Upper lobe of left lung (tissue), 6 donors: Measurements from ENCODE around the gene ZNF608. TPM values are rescaled to one million over a fixed set of nuclear protein-coding genes. Genes with fewer than 3 reads are reported as not detected.
A peak's percentile ranks its signal among the peaks of the same experiment; 100 is the strongest.

ENCODE experiments used
- ATAC-seq, 2 donors: fragments of 200-7000 bp; cut with Tn5 transposase; one replicate each; pipeline ENCODE4 v1.9.1; 2022; ENCODE audit warnings: mild to moderate bottlenecking in 2 of 2, moderate library complexity in 2 of 2; ENCODE audit not compliant: low FRiP score in 2 of 2
- DNase-seq, 2 donors: peaks; one replicate each; pipeline ENCODE4 v3.0.0-alpha.2; 2019 to 2020
- H3K27ac ChIP-seq, 4 donors: fragments of 200-600 bp; sonication (generic); one replicate each; pipeline ENCODE4 v1.5.1; 2016 to 2019
- H3K27me3 ChIP-seq, 4 donors: fragments of 200-600 bp; sonication (generic); one replicate each; pipeline ENCODE4 v1.5.1; 2017 to 2019
- H3K36me3 ChIP-seq, 4 donors: fragments of 200-600 bp; sonication (generic); one replicate each; pipeline ENCODE4 v1.5.1; 2016 to 2019
- H3K4me1 ChIP-seq, 4 donors: fragments of 200-600 bp; sonication (generic); one replicate each; pipeline ENCODE4 v1.5.1; 2018 to 2019
- H3K4me3 ChIP-seq, 4 donors: fragments of 200-600 bp; sonication (generic); one replicate each; pipeline ENCODE4 v1.5.1; 2017 to 2019; ENCODE audit warnings: mild to moderate bottlenecking in 2 of 4, moderate library complexity in 1 of 4
- H3K9me3 ChIP-seq, 4 donors: fragments of 200-600 bp; sonication (generic); one replicate each; pipeline ENCODE4 v1.5.1; 2018 to 2019
- EP300 ChIP-seq, 4 donors: sonication (generic); formaldehyde crosslinking; IDR thresholded peaks; one replicate each; pipeline ENCODE4 v1.5.1; 2017; ENCODE audit warnings: antibody characterized with exemption in 4 of 4, control low read depth in 2 of 4
- POLR2A ChIP-seq, 4 donors: fragments of 450-650 bp; IDR thresholded peaks; one replicate each; pipeline ENCODE4 v1.5.1; 2016 to 2017; ENCODE audit warnings: antibody characterized with exemption in 4 of 4, mild to moderate bottlenecking in 2 of 4
- POLR2AphosphoS5 ChIP-seq, 2 donors: sonication (generic); formaldehyde crosslinking; IDR thresholded peaks; one replicate each; pipeline ENCODE4 v1.5.1; 2017; ENCODE audit warnings: antibody characterized with exemption in 2 of 2
- WGBS, 2 donors: methylation state at CpG; one replicate each; pipeline ENCODE4 v1.1.5; 2017 to 2018; 5-methylcytosine and 5-hydroxymethylcytosine counted together
- total RNA-seq, 6 donors: library from RNA; depleted of rRNA in 4 of 6; stranded (reverse); fragments of >200 nt in 4 of 6; gene quantifications; one replicate each; pipeline versions ENCODE4 v1.1.0 to v1.2.1, GENCODE V29; 2016 to 2021
- TF ChIP-seq, protein P1 (sequence below), 6 experiments: fragments of 450-650 bp in 4 of 6; fragments of 200-600 bp in 2 of 6; sonication (generic) in 2 of 6; IDR thresholded peaks; one replicate each; pipeline ENCODE4 v1.5.1; 2016 to 2019; ENCODE audit warnings: antibody characterized with exemption in 6 of 6
- donor health status: DM: no; HTN: no; CAD: no; lungs with moderate emphysema.
- donor health status: DM: no; HTN: yes; CAD: no; lungs with severe emphysema.

The ZNF608 gene
- total RNA-seq, 6 donors from 2014 or later: 21.8 to 54.9 (median 41.7) TPM

DNA sequence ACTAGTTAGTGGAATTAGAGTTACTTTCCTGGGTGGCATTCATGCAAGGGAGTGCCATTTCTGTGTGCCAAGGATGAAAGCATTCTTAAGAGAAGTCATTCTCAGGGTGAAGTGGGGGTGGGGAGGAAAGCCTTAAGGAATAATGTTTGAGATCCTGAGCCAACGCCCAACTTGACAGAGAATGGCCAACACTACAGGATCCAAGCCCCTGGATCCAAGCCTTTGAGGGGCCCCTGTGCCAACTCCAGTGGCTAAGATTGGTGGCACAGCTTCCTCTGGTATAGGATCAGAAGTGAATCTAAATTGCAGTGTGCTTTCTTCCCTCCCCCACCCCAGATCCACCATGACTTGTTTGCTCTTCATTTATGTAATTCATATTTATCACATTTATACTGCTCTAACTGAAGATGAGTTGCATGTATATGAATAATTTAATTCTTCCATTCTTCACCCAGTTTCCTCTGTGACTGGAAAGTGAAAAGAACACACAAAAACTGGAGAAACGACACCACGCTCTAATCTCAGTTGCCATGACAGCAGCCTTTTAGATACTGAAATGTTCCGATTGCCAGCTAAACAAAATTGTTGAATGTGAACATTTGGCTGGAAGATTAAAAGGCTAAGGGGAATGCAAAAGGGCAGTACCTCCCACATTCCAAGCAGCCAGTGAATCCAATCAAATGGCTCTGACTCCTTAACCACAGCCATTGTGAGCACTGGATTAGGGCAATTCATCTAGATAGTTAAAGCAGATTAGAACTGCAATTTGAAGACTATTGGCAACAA lies 4.5 kb downstream of the ZNF608 start:
- Histone ChIP-seq H3K27me3 (no peaks in the 10 kb centered on the region), H3K27ac (peak overlapping the region; percentile 81 to 96 (median 91)), H3K4me1 (peaks cover 18 to 52% (median 39%) of the 10 kb centered on the region in 4 donors), H3K9me3 (no peaks in the 10 kb centered on the region), H3K4me3 (peak overlapping the region in 3 of 4 donors; percentile 55 to 66 (median 65)), H3K36me3 (no peaks in the 10 kb centered on the region)
- ATAC-seq (peak; percentile 55 to 86), DNase-seq (peak in 1 of 2 donors; percentile 31)
- 29 to 31% methylated on average over 4 of the region's 4 CpGs for WGBS, 2 donors
- TF ChIP-seq POLR2AphosphoS5 (IDR thresholded peaks at IDR 0.05) (peak in 1 of 2 donors; percentile 27), EP300 (IDR thresholded peaks at IDR 0.05) (no peak)
- TF ChIP-seq, protein P1, sequence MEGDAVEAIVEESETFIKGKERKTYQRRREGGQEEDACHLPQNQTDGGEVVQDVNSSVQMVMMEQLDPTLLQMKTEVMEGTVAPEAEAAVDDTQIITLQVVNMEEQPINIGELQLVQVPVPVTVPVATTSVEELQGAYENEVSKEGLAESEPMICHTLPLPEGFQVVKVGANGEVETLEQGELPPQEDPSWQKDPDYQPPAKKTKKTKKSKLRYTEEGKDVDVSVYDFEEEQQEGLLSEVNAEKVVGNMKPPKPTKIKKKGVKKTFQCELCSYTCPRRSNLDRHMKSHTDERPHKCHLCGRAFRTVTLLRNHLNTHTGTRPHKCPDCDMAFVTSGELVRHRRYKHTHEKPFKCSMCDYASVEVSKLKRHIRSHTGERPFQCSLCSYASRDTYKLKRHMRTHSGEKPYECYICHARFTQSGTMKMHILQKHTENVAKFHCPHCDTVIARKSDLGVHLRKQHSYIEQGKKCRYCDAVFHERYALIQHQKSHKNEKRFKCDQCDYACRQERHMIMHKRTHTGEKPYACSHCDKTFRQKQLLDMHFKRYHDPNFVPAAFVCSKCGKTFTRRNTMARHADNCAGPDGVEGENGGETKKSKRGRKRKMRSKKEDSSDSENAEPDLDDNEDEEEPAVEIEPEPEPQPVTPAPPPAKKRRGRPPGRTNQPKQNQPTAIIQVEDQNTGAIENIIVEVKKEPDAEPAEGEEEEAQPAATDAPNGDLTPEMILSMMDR (IDR thresholded peaks at IDR 0.05): peak in 1 of 6 experiments; percentile 3

DNA sequence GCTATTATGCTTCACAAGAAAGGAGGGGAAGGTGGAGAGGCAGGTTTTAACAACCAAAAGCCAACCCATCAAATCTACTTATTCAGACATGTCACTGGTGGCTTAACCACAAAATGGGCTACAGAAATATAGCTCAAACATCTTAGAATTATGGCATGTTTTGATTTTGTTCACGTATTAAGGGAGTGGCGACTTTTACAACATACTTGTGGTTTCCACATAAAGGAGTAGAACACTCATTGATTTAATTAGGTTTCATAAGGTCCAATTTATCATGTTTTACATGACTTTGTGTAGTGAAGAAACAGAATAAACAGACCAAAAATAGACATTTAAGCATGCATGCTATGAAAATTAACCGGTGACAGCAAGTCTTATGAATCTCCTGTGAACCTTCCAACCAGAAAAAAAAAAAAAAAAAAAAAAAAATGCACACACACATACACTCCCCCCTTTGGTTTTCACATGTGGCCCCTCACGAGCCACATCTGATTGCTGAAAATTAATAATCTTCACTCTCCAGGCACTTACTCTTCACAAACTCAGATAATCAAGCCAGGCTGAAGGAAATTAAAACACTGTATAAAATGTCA lies 5.4 kb downstream of the ZNF608 start:
- no peaks in the 10 kb centered on the region for H3K27me3 ChIP-seq
- 32 to 52% methylated on average over 4 of the region's 4 CpGs for WGBS, 2 donors
- ATAC-seq (no peak), DNase-seq (no peak)
- H3K9me3 ChIP-seq: no peaks in the 10 kb centered on the region
- H3K4me3 ChIP-seq: no peak overlapping the region
- TF ChIP-seq, protein P1 (IDR thresholded peaks at IDR 0.05): no peak
- TF ChIP-seq EP300 (IDR thresholded peaks at IDR 0.05): no peak
- TF ChIP-seq POLR2AphosphoS5 (IDR thresholded peaks at IDR 0.05): no peak
- TF ChIP-seq POLR2A (IDR thresholded peaks at IDR 0.05): no peak
- H3K4me1 ChIP-seq: peaks cover 25 to 61% (median 44%) of the 10 kb centered on the region in 4 donors
- H3K36me3 ChIP-seq: no peaks in the 10 kb centered on the region
- peak overlapping the region; percentile 21 to 96 (median 91) for H3K27ac ChIP-seq

DNA sequence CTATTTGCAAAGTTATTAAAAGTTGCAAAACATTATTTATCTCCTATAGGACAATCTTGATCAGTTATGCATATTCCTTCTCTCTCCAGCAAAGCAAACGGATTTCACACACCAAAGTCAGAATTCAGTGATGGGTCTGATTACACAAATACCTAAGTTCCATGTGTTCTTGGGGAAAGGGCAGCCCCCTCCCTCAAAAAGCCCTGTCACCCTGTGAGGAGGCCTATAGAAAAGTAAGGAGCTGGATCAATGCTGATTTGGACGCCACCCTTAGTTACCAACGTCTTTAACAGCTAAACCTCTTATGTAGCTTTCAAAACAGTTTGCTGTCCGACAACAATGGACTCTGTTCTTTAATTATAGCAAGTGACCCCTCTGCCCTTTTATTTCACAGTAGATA lies 6.4 kb downstream of the ZNF608 start:
- Histone ChIP-seq H3K27me3 (no peaks in the 10 kb centered on the region), H3K4me1 (peaks cover 35 to 69% (median 50%) of the 10 kb centered on the region in 4 donors), H3K27ac (peak overlapping the region in 3 of 4 donors; percentile 52 to 96 (median 74)), H3K9me3 (no peaks in the 10 kb centered on the region), H3K4me3 (no peak overlapping the region), H3K36me3 (no peaks in the 10 kb centered on the region)
- 51 to 62% methylated on average over 4 of the region's 4 CpGs for WGBS, 2 donors
- TF ChIP-seq POLR2A (IDR thresholded peaks at IDR 0.05) (no peak), POLR2AphosphoS5 (IDR thresholded peaks at IDR 0.05) (no peak), EP300 (IDR thresholded peaks at IDR 0.05) (no peak)
- TF ChIP-seq, protein P1 (IDR thresholded peaks at IDR 0.05): no peak
- ATAC-seq (no peak), DNase-seq (no peak)

DNA sequence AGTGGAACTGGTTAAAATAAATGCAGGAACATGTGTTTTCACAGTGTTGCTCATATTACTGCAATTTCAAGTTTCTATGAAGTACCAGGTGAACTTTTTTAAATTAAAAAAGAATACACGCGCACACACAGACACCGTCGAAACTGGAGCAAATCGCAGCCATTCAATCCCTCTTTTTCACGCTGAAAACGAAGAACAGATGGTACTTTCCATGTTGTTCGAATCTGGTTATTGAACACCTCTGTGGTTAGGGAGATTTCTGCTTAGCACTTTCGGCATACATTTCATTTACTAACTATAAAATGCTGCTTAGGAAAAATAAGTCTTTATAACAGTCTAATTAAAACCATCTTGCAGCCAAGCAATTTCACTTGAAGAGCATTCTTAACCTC lies 6.8 kb downstream of the ZNF608 start:
- DNase-seq: no peak
- no peaks in the 10 kb centered on the region for H3K27me3 ChIP-seq
- WGBS, 2 donors: 61 to 68% methylated on average over 9 of the region's 9 CpGs
- H3K4me3 ChIP-seq: no peak overlapping the region
- no peak for ATAC-seq
- H3K36me3 ChIP-seq: no peaks in the 10 kb centered on the region
- H3K27ac ChIP-seq: peak overlapping the region; percentile 14 to 96 (median 63)
- TF ChIP-seq, protein P1 (IDR thresholded peaks at IDR 0.05): no peak
- TF ChIP-seq POLR2A (IDR thresholded peaks at IDR 0.05): no peak
- peaks cover 37 to 74% (median 53%) of the 10 kb centered on the region in 4 donors for H3K4me1 ChIP-seq
- H3K9me3 ChIP-seq: no peaks in the 10 kb centered on the region
